Islet of Langerhans (tissue), 1 donor: ENCODE data around the gene ACVR1C.
A peak's percentile ranks its signal among the peaks of the same experiment; 100 is the strongest.
"Not testable (repeated sequence)": the region's sequence is repeated elsewhere in the genome, so short reads cannot be mapped to it uniquely, and the experiment has no call there.

Experiments used
- FAIRE-seq: peaks from one replicate; lab custom pipeline; 2011; peaks lifted over from hg19 to GRCh38; lab: Jason Lieb, UNC

The ACVR1C gene

DNA sequence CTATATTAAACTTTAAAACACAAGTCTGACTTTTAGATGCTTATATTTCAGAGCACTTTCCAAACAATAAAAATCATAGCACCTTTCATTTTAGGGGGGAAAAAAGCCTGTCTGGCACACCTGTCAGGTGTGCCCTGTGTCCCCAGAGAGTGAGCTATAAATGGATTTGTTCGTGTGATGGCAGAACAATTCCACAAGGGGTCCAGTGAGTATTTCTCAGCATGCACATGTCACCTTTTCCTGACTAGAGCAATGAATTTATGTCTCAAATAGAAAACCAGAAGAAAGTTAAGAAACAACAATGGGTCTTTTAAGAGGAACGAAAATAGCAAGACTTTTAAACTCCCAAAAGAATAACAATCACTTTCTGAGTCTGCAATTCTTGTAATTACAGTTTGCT, 55.9 kb downstream of the ACVR1C start:
- FAIRE-seq = peak; percentile 55

DNA sequence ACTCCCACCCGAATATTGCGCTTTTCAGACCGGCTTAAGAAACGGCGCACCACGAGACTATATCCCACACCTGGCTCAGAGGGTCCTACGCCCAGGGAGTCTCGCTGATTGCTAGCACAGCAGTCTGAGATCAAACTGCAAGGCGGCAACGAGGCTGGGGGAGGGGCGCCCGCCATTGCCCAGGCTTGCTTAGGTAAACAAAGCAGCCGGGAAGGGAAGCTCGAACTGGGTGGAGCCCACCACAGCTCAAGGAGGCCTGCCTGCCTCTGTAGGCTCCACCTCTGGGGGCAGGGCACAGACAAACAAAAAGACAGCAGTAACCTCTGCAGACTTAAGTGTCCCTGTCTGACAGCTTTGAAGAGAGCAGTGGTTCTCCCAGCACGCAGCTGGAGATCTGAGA, 62.0 kb downstream of the ACVR1C start:
- FAIRE-seq = not testable (repeated sequence)

DNA sequence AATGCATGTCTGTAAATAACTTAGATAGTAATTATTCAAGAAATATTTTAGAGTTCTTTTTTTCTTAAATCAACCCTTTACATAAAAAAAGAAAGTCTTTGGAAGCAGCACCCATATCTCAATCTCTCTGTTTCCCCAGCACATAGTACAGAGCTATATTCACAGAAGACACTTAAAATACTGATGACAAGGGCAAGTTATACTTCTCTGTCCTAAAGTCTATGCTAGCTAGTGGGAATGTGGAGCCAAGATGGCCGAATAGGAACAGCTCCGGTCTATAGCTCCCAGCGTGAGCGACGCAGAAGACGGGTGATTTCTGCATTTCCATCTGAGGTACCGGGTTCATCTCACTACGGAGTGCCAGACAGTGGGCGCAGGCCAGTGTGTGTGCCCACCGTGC, 62.6 kb downstream of the ACVR1C start:
- not testable (repeated sequence) for FAIRE-seq

DNA sequence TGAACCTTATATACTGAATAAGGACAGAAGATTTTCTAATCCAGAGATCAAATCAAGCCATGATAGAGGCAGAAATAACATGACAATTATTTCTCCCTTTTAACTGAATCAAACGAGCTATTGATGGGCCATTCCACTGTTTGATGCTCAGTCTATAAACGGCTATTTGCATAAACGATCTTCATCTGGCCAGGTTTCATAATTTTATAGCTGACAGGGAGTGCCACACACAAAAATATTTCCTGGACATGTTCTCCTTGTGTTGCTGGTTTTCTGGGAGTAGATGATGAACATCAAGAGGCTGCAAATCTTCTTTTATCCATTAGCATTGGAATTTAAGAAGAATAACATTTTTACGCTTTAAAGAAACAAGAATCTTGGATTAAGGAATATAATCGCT, 63.1 kb downstream of the ACVR1C start:
- FAIRE-seq = no peak

DNA sequence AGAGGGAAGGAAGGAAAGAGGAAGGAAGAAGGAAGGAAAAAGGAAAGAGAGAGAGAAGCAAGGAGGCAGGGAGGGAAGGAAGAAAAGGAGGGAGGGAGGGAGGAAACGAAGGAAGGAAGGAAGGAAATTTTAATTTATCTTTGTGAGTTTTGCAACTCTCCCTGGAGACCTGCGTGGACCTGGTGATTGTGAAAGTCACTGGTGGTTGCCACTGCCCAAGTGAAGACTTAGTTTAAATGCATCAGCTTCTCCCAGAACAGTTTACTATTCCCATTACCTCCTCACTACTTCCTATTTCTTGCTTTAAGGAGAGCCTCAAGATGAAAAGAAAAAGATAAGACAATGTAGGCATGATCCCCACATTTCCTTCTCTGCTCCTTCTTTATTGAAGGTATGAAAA, 68.8 kb downstream of the ACVR1C start:
- FAIRE-seq = no peak

DNA sequence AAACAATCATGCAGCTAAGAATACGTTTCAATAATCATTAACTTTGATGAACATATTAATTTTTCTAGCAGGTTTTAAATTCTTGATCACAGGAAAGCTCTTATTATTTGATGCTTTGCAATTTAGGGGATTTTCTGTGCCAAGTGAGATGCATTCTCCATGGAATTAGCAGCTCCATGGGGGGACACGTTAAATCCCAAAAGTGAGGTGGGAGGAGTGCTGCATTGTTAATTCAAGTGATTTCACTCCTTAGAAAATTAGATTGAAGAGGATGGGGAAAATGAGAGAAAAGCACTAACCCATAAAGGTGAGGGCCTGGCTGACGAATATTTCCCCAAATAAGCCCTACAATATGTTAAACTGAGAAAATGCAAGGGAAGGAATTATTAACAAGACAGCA, 69.2 kb downstream of the ACVR1C start:
- no peak for FAIRE-seq

DNA sequence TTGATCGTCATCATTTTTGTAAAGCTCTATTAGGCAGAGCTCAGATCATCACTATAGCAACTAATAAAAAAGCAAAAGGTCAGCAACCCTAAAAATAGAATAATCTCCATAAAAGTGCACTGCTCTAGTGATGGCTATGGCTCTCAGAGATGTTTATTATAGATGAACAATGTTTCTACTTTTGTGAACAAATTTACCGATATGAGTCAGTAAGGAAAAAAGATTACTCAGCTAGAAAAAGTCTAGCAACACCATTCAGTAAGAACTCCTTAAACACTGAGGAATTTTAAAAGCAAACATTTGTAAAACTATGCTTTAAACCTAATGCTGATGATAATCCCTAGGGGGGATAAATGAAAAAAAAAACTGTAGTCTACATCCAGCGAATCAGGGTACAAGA, 69.6 kb downstream of the ACVR1C start:
- FAIRE-seq = peak; percentile 99

DNA sequence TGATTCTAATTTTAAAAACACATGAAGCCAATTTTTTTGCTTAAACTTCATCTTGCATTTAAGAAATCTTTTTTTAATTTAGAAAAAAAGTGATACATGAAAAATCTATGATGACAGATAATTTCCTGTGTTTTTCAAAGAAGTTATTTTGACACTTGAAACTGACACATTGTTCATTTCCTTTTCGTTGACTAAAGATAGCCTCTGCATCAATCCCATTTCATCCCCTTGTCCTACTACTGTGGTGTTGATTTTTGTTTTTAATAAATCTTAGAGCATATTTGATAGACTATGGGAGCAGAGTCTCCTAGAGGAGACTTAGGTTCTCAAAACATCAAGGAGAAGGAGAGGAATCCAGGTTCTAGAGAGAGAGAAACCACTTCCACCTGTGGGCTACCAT, 70.9 kb downstream of the ACVR1C start:
- FAIRE-seq = peak; percentile 80

DNA sequence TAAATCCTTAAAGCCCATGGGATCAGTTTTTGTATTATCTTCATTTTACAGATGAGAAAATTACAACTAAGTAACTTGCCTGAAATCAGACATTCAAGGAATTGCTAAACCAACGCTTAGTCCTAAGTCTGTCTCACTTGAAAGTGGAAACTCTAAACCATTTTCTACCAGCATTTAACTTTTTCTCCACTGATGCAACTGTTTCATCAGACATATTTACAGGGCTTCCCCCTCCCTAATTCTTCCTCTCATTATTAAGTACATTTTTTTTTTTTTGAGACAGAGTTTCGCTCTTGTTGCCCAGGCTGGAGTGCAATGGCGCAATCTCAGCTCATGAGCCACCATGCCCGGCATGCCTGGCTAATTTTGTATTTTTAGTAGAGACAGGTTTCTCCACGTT, 88.6 kb downstream of the ACVR1C start:
- no peak for FAIRE-seq

DNA sequence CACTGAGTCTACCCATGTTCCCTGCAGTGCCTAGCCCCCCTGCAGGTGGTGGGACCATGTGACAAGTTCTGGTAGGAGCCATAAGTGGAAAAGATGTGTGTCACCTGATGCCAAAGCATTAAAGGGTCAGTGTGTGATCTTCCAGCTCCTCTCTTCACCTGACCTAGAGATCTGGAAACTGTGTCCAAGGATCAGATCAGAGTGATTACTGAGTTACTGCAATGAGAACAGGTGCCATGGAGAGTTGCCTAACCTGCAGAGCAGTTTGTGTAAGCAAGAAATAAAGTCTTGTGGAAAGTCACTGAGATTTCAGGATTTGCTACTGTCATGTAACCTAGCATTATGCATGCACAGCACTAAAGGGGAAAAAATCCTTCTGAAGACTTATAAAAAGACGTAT, 90.6 kb downstream of the ACVR1C start:
- FAIRE-seq = no peak

DNA sequence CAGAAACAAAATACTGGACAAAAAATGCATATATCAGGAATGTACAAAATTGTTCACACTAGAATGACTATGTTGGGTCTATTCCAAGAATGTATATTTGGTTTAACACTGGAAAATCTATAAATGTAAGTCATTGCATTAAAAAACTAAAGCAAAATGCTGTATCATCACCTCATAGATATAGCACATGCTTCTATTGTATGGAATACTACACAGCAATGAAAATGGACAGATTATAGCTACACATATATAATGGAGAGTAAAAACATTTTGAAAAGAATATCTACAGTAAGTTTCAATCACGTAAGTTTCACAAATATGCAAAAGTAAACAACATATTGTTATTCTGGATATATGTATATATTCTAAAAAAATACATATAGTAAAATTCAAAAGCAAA, 91.8 kb downstream of the ACVR1C start:
- FAIRE-seq = no peak

DNA sequence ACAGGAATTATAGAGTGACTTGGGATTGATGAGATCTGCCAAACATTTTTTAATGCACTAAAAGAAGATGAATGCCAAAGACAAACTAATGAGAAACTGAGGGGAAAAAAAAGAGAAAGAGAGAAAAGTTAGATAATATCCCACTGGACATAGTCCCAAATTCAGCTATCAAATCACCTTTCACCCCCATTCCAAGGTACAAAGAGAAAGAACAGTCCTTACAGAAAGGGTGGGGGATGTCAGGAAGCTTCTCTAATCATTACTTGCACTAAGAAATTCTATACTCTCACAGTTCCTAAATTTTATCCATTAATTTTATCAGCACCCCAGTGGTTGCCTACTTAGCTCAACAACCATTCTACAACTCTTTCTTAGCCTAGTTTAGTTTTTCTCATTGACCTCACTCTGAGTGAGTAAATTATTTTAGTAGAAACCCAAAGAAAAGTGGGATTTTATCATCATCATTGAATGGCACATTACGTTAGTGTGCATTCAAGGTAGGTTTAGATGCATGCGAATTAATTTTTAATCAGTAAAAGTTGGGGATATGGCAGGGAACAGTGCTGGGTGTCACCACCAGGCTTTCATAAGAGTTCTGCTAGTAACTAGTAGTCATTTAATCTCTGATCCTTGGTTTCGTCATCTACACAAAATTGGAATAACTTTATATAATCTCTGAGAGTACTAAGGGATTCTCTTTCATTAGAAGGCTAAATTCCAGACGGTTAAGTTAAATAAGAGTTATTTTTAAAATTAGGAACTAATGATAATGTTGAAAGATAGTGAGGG, 99.5 kb downstream of the ACVR1C start:
- no peak for FAIRE-seq

DNA sequence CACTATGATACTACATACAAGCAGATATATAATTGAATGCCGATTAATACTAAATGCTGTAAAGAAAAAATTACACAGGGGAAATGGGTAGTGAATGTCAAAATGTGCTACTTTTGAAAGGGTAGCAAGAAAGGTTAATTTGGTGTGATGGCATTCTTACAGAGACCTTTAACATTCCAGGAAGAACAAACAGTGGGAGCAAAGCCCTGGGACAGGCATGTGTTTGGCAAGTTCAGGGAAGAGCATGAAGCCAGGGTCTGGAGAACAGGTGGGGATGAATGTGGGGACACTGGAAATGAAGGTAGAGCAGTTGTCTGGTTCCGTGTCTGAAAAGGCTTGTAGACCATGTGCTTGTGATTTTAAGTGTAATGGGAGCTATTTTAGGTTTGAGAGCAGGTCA, 102.6 kb downstream of the ACVR1C start:
- FAIRE-seq = no peak

DNA sequence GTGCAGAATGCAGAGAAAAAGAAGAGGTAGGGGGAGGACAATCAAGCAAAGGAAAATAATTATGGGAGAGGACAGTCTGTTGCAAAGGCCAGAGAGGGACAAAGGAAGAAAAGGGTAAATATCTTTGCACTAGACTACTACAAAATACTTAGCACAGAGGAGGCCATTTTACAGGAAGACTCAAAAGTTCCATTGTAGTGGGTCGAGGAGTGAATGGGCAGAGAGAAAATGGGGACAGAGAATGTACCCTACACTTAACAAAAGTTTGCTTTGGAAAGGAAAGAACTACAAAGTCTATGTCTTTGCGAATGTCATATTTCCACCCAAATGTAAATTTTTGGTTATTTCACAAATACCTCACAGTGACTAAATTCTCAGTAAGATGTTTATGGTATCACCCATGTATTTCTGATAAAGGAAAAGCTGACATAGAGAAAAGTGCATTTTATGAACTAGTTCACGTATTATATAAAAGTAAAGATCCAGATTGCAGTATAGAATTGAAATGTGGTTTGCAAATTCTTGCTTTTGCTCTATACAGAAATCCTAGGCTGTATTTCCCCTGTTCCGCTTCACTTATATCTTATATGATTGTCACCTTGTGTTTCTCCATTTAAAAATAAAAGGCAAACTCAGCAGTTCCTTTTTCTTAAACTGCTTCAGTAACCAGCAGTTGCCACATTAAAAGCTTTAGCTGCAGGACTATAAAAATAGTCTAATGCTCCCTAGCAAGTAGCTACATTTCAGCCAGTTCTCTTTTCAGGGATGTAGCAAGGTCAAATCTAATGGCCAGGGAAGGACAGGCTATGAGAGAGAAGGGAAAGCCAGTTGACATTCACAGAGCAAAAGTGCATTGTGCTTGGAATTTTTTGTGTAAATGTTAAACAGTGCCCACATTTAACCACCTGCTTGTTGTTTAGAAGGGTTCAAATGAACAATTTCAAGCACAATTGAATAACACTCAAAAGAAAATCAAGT, 105.1 kb downstream of the ACVR1C start:
- FAIRE-seq = no peak

DNA sequence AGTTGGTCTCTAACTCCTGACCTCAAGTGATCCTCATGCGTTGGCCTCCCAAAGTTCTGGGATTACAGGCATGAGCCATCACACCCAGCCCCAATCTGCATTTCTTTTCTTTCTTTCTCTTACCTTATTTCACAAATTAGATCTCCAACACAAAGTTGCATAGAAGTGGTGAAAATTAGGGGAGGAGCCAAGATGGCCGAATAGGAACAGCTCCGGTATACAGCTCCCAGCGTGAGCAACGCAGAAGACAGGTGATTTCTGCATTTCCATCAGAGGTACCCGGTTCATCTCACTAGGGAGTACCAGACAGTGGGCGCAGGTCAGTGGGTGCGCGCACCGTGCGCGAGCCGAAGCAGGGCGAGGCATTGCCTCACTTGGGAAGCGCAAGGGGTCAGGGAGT, 113.7 kb downstream of the ACVR1C start:
- FAIRE-seq = not testable (repeated sequence)

DNA sequence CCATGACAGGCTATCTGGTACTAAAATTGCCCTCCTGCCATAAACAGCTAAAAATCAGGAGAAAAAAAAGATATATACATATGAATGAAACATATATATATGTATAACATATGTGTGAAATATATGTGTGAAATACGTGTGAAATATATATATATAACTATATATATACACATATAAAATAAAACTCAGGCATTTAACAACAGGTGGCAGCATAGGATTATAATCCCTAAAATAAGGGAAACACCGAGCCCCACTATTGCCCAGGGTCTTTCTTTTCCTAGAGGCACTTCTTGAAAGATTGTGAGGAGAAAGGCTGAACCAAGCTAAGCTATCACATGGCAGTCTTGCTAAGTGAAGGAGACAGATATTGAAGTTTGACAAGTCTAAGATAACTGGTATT, 118.9 kb downstream of the ACVR1C start:
- FAIRE-seq = no peak

DNA sequence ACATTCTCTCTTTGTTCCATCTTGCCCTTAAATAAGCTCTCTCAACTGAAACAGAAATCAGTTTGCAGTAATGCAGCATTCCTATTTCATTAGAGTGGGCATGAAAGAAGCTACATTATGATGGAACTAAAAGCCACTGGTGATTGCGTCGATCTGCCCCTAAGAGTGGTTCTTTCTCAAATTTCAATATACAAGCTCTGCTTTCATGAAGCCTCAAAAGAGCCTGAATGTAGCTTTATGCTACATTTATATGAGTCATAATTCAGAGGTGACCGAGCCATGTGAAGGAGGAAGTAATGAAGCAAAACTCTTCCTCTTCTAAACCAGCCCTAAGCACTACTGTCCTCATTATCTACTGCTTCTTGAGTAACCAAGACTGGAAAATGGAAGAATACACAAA, 120.0 kb downstream of the ACVR1C start:
- FAIRE-seq = no peak

DNA sequence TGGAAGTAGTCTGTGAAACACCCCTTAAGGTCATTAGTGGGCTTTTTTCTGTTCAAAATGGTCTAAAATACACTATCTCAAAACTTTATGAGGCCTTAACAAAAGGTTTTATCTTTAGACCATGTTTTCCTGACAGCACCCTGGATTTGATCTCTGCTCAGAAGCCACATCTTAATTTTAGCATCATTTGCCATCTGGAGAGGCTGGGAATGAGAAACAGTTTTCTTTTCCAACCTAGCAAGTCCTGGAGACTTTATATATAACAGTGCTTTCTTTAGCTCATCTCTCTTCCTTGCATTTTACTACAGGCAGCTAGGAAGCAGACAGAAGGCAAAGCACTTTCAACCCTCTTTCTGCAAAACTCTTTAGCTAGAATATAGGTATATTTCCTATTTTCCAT, 122.1 kb downstream of the ACVR1C start:
- no peak for FAIRE-seq

DNA sequence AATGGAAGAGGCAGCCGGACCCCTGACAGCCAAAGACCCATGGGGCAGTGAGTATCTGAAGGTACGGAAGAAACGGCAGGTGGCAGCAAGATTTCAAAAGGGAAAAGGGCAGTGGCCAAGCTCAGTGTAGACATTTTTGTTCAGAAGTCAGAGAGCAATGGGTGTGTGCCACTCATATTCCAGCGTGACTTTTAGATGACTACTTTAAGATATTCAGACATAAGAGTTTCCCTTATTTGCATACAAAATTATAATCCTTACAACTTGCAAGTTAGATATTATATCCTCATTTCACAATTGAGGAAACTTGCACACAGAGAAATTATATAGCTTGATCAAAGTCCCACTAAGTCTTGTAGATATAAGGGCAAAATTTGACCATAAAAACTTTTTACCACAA, 124.0 kb downstream of the ACVR1C start:
- no peak for FAIRE-seq

DNA sequence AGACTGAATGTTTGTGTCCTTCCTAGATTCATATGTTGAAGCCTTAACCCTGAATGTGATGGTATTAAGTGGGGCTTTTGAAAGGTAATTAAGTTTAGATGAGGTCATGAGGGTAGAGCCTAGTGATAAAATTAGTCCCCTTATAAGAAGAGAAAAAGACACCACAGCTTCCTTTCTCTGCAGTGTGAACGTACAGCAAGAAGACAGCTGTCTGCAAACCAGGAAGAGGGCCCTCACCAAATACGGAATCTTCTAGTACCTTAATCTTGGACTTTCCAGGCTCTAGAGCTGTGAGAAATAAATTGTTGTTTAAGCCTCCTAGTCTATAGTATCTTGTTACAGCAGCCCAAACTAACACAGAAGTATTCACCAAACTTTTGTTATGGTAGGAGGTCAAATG, 127.6 kb downstream of the ACVR1C start:
- FAIRE-seq = no peak

DNA sequence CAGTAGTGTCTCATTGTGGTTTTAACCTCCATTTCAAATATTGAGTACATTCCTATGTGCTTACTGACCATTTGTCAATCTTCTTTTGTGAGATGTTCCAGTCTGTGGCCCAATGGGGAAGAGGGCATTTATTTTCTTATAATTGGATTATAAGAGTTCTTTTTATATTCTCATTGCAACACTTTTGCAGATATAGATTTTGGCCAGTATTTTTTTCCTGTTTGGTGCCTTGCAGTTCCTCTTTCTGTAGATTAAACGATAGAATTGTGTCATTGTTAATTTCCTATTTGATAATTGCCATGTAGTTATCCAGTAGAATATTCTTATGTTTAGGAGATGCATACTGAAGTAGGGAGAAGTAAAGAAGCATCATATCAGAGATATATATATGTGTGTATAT, 128.3 kb downstream of the ACVR1C start:
- FAIRE-seq = no peak

DNA sequence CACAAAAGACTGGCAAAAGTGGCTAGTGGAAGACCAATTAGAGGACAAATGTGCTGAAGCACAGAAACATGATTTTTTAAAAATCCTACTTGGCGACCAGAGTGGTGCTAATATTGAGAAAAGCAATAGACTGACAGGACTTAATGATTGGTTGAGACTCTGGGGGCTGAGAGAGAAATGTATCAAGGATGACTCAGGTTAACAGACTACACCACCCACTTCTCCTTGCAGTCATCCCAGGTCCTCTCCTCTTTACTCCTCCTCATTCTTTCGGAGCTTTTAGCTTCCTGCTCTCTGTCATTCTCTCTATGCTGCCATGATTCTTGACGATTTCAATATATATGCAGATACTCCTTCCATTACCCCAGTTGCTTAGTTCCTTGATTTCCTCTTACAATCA, 130.2 kb downstream of the ACVR1C start:
- FAIRE-seq = no peak

DNA sequence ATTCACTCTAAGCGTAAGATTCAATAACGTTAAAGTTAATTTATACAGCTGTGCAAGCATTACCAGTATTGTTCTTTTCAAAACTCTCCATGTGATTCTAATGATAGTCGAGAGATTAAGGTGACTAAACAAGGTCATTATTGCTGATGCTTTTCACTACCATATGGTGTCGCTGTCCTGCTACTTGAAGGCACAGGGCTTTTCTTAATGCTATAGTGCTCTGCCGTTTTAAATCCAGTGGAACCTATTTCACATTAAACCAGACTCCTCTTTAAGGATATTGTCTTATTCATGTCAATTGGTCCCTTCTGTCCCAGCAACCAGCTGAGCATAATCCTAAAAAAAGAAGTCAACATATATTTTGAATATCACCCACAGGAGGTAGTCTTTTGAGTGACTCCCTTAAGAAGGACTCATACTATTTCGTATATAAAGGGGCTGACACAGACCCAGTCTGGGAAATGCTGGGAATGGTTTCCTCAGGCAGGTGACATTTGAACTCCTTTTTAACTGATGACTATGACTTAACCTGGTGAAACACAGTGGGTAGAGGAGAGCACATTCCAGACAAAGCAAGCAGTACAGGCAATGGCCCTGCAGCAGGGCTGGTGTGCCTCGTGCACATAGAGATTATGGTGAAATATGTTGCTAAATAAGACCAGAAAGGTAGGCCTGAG, 130.9 kb downstream of the ACVR1C start:
- peak; percentile 96 for FAIRE-seq
